Type B pancreatic cell (in vitro differentiated cells): ENCODE measurements around the gene RPS16. TPM values are rescaled to one million over a fixed set of nuclear protein-coding genes. Genes with fewer than 3 reads are reported as not detected.
A peak's percentile ranks its signal among the peaks of the same experiment; 100 is the strongest.

Experiments used
- DNase-seq: peaks from one replicate; pipeline ENCODE4 v3.0.0; 2021; ENCODE audit warnings: mixed read lengths; ENCODE audit not compliant: unreplicated experiment; ENCODE audit errors: extremely low spot score
- H3K27ac Mint-ChIP-seq: 2 replicates; pipeline ENCODE4 v1.8.0; 2021; ENCODE audit warnings: mild to moderate bottlenecking, mixed read lengths
- H3K27me3 Mint-ChIP-seq: 2 replicates; pipeline ENCODE4 v1.8.0; 2021; ENCODE audit warnings: mixed read lengths
- H3K36me3 Mint-ChIP-seq: 2 replicates; pipeline ENCODE4 v1.8.0; 2021; ENCODE audit warnings: mixed read lengths
- H3K4me1 Mint-ChIP-seq: one replicate; pipeline ENCODE4 v1.8.0; 2021; ENCODE audit warnings: mixed read lengths; ENCODE audit not compliant: unreplicated experiment
- H3K4me3 Mint-ChIP-seq: 2 replicates; pipeline ENCODE4 v1.8.0; 2021; ENCODE audit warnings: mild to moderate bottlenecking, mixed read lengths
- H3K9me3 Mint-ChIP-seq: 2 replicates; pipeline ENCODE4 v1.8.0; 2021; ENCODE audit warnings: mixed read lengths
- total RNA-seq: library from RNA; stranded (reverse); gene quantifications from 2 replicates; pipeline ENCODE4 v1.2.1, GENCODE V29; 2021; ENCODE audit warnings: low replicate concordance
- TF ChIP-seq, protein P1 (sequence below): fragments of 200-600 bp; sonication (generic); conservative IDR thresholded peaks from 2 replicates; pipeline ENCODE4 v1.5.0; 2021; ENCODE audit warnings: antibody characterized with exemption, mild to moderate bottlenecking

Gene RPS16
- total RNA-seq, 1 donor from 2014 or later = 2,175 TPM

DNA sequence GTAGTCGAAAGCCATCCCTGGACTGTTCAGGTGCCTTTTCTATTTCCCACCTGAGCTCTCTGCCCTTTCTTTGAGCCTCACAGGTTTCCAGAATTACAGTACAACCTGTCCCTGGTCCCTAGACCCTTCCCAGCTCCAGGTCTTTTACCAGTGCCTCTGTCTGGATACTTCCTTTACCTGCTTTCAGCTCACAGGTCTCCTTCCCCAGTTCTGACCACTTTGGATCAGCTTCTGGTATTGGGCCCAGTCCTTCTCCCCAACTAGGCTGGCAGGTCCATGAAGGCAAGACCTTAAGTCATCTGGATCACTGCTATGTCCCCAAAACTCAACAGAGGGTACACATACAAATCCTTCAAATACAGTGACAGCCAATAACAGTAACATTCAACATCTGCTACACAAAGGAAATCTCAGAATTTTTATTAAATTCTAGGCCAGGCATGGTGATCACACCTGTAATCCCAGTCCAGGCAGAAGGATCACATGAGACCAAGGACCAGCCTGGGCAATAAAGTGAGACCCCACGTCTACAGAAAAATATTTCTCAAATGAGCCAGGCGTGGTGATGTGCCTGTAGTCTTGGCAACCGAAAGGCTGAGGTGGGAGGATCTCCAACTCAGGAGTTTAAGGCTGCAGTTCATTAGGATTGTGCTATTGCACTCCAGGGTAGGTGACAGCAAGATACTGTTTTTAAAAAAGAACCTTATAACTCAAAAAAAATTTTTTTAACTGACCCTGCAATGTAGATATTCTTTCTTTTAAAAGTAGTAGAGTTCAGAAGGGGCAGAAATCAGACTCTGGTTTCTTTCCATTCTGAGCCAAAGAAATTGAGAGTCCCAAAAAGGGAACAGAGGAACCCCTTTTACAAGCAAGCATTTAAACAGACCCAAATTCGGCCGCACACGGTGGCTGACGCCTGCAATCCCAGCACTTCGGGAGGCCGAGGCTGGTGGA is 1.3 kb downstream of the RPS16 start:
- Mint-ChIP-seq H3K4me1 (peaks cover 23% of the 10 kb centered on the region), H3K36me3 (peaks cover 15% of the 10 kb centered on the region), H3K4me3 (peak overlapping the region; percentile 100), H3K9me3 (no peaks in the 10 kb centered on the region), H3K27ac (peak overlapping the region; percentile 26), H3K27me3 (peaks cover 8% of the 10 kb centered on the region)
- DNase-seq = no peak
- TF ChIP-seq, protein P1, sequence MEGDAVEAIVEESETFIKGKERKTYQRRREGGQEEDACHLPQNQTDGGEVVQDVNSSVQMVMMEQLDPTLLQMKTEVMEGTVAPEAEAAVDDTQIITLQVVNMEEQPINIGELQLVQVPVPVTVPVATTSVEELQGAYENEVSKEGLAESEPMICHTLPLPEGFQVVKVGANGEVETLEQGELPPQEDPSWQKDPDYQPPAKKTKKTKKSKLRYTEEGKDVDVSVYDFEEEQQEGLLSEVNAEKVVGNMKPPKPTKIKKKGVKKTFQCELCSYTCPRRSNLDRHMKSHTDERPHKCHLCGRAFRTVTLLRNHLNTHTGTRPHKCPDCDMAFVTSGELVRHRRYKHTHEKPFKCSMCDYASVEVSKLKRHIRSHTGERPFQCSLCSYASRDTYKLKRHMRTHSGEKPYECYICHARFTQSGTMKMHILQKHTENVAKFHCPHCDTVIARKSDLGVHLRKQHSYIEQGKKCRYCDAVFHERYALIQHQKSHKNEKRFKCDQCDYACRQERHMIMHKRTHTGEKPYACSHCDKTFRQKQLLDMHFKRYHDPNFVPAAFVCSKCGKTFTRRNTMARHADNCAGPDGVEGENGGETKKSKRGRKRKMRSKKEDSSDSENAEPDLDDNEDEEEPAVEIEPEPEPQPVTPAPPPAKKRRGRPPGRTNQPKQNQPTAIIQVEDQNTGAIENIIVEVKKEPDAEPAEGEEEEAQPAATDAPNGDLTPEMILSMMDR = no peak

DNA sequence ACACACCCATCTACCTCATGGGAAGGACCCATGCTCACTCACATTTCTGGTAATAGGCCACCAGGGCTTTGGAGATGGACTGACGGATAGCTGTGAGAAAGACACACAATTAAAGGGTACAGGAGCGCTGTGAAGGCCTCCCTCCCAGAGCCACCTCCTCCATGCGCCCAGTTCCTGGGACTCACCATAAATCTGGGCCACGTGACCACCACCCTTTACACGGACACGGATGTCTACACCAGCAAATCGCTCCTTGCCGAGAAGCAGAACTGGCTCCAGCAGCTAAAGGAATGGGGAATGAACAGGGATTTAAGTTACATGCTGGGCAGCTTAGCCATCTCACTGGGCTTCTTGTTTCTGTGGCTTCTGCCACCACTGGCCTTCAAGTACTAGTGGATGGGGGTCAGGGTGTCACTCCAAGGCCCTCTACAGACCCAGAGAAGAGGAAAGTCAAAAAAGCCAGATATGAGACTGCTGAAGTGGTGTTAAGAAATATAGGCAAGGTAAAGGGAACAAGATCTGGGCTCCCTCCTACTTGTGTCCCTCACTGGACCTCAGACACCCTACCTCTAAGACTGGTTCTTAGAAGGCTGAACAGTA is 2.2 kb downstream of the RPS16 start:
- Mint-ChIP-seq H3K4me3 (peak overlapping the region; percentile 100), H3K27me3 (peaks cover 8% of the 10 kb centered on the region), H3K36me3 (peaks cover 15% of the 10 kb centered on the region), H3K27ac (peak overlapping the region; percentile 69), H3K9me3 (no peaks in the 10 kb centered on the region), H3K4me1 (peaks cover 23% of the 10 kb centered on the region)
- TF ChIP-seq, protein P1 = no peak
- no peak for DNase-seq

DNA sequence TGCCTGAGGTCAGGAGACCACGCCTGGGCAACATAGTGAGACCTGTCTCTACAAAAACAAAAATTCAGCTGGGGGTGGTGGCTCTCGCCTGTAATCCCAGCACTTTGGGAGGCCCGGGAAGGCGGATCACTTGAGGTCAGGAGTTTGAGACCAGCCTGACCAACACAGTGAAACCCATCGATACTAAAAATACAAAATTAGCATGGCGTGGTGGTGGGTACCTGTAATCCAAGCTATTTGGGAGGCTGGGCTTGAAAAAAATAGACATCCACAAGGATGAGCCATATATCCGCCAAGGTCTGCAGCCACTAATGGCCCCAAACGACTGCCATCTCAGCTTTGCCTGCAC is 3.1 kb downstream of the RPS16 start:
- no peak overlapping the region for H3K4me3 Mint-ChIP-seq
- no peak for DNase-seq
- peaks cover 8% of the 10 kb centered on the region for H3K27me3 Mint-ChIP-seq
- no peaks in the 10 kb centered on the region for H3K9me3 Mint-ChIP-seq
- TF ChIP-seq, protein P1 = no peak
- peaks cover 28% of the 10 kb centered on the region for H3K4me1 Mint-ChIP-seq
- peaks cover 15% of the 10 kb centered on the region for H3K36me3 Mint-ChIP-seq
- H3K27ac Mint-ChIP-seq = no peak overlapping the region

DNA sequence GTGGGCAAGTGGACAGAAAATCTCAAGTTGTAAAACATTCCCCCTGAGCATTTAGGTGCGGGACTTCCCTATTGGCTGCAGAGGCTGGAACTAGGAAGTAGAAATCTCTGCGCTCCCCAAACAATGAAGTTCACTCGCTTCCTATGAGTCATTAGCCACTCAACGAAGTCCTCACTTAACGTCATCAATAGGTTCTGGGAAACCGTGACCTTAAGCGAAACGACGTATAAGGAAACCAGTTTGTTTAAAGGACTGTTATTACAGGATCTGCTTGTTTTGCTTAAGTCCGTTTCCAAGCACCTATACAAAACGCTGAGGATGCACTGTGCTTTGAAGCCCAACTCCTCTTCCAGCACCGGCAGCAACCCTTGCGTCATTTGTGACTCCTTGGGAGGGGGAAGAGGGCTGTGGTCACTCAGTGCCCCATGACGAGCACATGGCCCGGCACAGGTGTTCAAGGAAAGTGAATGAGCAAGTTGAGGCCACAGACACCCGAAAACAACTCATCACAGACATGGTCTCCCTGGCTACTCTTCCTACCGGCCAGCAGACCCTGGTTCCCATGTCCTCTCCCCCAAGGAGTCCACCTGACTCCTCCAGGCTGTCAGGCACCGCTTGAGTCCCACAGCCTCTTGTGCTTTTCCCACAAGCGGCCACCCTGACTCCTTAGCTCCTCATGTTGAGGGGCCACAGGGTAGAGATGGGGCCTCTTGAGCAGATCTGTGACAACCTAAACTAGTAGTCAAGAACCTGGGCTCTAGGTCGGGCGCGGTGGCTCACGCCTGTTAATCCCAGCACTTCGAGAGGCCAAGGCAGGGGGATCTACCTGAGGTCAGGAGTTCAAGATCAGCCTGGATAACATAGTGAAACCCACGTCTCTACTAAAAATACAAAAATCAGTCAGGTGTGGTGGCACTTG is 4.8 kb downstream of the RPS16 start:
- no peaks in the 10 kb centered on the region for H3K9me3 Mint-ChIP-seq
- DNase-seq = no peak
- H3K4me3 Mint-ChIP-seq = peak overlapping the region; percentile 22
- peak overlapping the region; percentile 71 for H3K27ac Mint-ChIP-seq
- peaks cover 17% of the 10 kb centered on the region for H3K36me3 Mint-ChIP-seq
- TF ChIP-seq, protein P1 = no peak
- H3K4me1 Mint-ChIP-seq = peaks cover 25% of the 10 kb centered on the region
- peaks cover 3% of the 10 kb centered on the region for H3K27me3 Mint-ChIP-seq
